ENCODE measurements around the gene TMBIM1. TPM values are rescaled to one million over a fixed set of nuclear protein-coding genes. Genes with fewer than 3 reads are reported as not detected.

Gene TMBIM1
- total and polyA plus RNA-seq, 4 donors = 92.1 to 258 (median 147) TPM

GRCh38 chr2:218260742-218261422, 31.4 kb downstream of the TMBIM1 start, which contains the start of gene GPBAR1:
Gene GPBAR1, plus strand, starts transcription at chr2:218261015. Its CDS starts 1,710 bp downstream, at chr2:218262725.
- Histone ChIP-seq H3K27ac (ENCODE audit: low read depth in 1 of 2, low read length in 1 of 2) (peak within 1 kb of the TSS; percentile 5 to 73), H3K4me1 (ENCODE audit: control insufficient read depth in 5 of 5, insufficient read depth in 5 of 5, low read length in 5 of 5) (peaks cover 0 to 34% (median 18%) of the 10 kb centered on the region in 5 donors), H3K36me3 (ENCODE audit: control insufficient read depth in 4 of 4, insufficient read depth in 4 of 4, low read length in 4 of 4) (peaks cover 0 to 29% (median 5%) of the 10 kb centered on the region in 4 donors), H3K27me3 (ENCODE audit: control insufficient read depth in 3 of 3, insufficient read depth in 3 of 3, low read length in 2 of 3) (no peaks in the 10 kb centered on the region), H3K9me3 (ENCODE audit: control insufficient read depth in 4 of 4, insufficient read depth in 3 of 4, low read length in 3 of 4) (no peaks in the 10 kb centered on the region), H3K4me3 (no peak within 1 kb of the TSS), H3K9ac (ENCODE audit: insufficient read depth in 1 of 2, low read length in 2 of 2) (no peak within 1 kb of the TSS)
- DNase-seq = peak; percentile 43 to 64 (median 63)
- no peak for ATAC-seq (ENCODE audit: insufficient read depth, low FRiP score)
- 64 to 68% methylated on average over 10 of the region's 10 CpGs for WGBS, 2 donors
- no peak for TF ChIP-seq CTCF (IDR thresholded peaks at IDR 0.05; ENCODE audit: control extremely low read depth, extremely low read depth)

GRCh38 chr2:218260166-218260565, 32.1 kb downstream of the TMBIM1 start:
- no peak for TF ChIP-seq CTCF (IDR thresholded peaks at IDR 0.05; ENCODE audit: control extremely low read depth, extremely low read depth)
- 81 to 84% methylated on average over 5 of the region's 5 CpGs for WGBS, 2 donors
- ATAC-seq (ENCODE audit: insufficient read depth, low FRiP score) = no peak
- Histone ChIP-seq H3K27ac (ENCODE audit: low read depth in 1 of 2, low read length in 1 of 2) (peak overlapping the region; percentile 5 to 73), H3K36me3 (ENCODE audit: control insufficient read depth in 4 of 4, insufficient read depth in 4 of 4, low read length in 4 of 4) (peaks cover 2 to 22% (median 4%) of the 10 kb centered on the region in 4 donors), H3K4me3 (no peak overlapping the region), H3K9ac (ENCODE audit: insufficient read depth in 1 of 2, low read length in 2 of 2) (no peak overlapping the region), H3K9me3 (ENCODE audit: control insufficient read depth in 4 of 4, insufficient read depth in 3 of 4, low read length in 3 of 4) (no peaks in the 10 kb centered on the region), H3K27me3 (ENCODE audit: control insufficient read depth in 3 of 3, insufficient read depth in 3 of 3, low read length in 2 of 3) (no peaks in the 10 kb centered on the region), H3K4me1 (ENCODE audit: control insufficient read depth in 5 of 5, insufficient read depth in 5 of 5, low read length in 5 of 5) (peaks cover 0 to 34% (median 18%) of the 10 kb centered on the region in 5 donors)
- no peak for DNase-seq

- ATAC-seq (ENCODE audit: insufficient read depth, low FRiP score) (peak; percentile 49), DNase-seq (peak in 2 of 3 donors; percentile 26 to 58)
- TF ChIP-seq CTCF (IDR thresholded peaks at IDR 0.05; ENCODE audit: control extremely low read depth, extremely low read depth) = no peak
- no peaks in the 10 kb centered on the region for H3K27me3 ChIP-seq (ENCODE audit: control insufficient read depth in 3 of 3, insufficient read depth in 3 of 3, low read length in 2 of 3)
- H3K27ac ChIP-seq (ENCODE audit: low read depth in 1 of 2, low read length in 1 of 2) = peak overlapping the region; percentile 11 to 73
- WGBS, 2 donors = 35 to 62% methylated on average over 15 of the region's 15 CpGs
- peaks cover 0 to 20% (median 9%) of the 10 kb centered on the region in 4 donors for H3K36me3 ChIP-seq (ENCODE audit: control insufficient read depth in 4 of 4, insufficient read depth in 4 of 4, low read length in 4 of 4)
- no peak overlapping the region for H3K4me3 ChIP-seq
- H3K9ac ChIP-seq (ENCODE audit: insufficient read depth in 1 of 2, low read length in 2 of 2) = no peak overlapping the region
- no peaks in the 10 kb centered on the region for H3K9me3 ChIP-seq (ENCODE audit: control insufficient read depth in 4 of 4, insufficient read depth in 3 of 4, low read length in 3 of 4)
- peaks cover 0 to 34% (median 18%) of the 10 kb centered on the region in 5 donors for H3K4me1 ChIP-seq (ENCODE audit: control insufficient read depth in 5 of 5, insufficient read depth in 5 of 5, low read length in 5 of 5)
These were observed 33.0 kb downstream of the TMBIM1 start for GRCh38 chr2:218259099-218259961.
